CD1c-positive myeloid dendritic cell (primary cell): Measurements from ENCODE around the gene SAMMSON.

ENCODE experiments used
- DNase-seq: peaks from one replicate; pipeline ENCODE4 v3.0.0-alpha.2; 2016; ENCODE audit errors: extremely low spot score

The SAMMSON gene

DNA sequence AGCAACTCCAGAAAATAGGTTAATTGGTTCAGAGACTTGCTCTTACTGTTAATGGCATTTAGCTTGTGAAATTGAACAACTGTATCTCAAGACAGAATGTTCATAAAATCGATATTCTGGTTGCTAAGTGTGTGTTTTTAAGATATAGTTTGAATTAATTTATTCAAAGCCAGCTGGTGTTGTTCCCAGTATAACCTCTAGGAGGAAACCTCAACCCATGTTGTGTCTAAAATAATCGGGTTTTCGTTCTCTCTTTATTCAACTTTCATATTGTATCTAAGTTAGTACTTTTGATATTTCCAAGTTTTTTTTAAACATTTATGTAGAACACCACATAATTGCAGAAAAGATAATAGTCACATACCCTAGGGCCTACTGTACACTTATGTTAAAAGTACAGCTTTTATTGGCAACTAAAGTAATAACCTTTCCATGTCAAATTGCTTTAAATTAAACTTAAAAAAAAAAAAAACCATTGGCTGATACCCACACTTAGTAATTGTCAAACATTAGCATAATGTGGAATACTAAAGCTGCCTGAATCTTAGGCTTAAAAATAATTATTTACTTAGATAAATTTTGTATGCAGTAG, 90.9 kb downstream of the SAMMSON start:
- DNase-seq, result peak; percentile 25

DNA sequence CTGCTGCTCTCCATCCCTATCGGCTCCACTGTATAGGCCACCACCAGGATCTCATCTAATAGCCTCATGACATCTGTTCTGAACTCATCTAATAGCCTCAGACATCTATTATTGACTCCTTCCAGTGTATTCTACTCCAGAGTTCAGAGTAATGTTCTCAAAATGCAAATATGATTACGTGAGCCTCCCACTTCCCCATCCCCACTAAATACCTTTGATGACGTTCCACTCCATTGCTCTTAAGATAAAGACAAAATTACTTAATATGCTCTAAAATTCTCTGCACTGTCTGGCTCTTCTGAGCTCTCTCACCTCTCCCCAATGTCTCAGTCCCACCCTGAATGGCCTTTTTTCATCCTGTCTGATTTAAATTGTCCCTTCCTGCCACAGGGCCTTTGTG, 94.7 kb downstream of the SAMMSON start:
- no peak for DNase-seq

DNA sequence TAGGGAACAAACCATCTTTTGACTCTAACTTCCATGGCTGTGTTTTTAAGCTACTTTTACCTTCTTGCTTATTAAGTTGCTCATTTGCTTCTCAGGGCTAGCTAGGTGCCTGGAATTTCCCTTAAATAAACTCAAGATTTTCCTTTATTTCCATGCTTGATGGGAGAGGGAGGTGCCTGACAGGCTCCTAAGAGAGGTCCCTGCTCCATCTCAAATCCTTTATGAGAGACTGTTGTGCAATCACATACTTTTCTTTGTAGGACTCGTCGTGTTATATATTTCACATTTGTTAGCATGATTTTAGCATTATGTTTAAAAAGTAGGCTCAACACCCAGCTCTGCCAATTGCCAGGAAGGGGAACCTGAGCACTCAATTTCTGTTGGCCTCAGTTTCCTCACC, 95.7 kb downstream of the SAMMSON start:
- DNase-seq, result no peak

DNA sequence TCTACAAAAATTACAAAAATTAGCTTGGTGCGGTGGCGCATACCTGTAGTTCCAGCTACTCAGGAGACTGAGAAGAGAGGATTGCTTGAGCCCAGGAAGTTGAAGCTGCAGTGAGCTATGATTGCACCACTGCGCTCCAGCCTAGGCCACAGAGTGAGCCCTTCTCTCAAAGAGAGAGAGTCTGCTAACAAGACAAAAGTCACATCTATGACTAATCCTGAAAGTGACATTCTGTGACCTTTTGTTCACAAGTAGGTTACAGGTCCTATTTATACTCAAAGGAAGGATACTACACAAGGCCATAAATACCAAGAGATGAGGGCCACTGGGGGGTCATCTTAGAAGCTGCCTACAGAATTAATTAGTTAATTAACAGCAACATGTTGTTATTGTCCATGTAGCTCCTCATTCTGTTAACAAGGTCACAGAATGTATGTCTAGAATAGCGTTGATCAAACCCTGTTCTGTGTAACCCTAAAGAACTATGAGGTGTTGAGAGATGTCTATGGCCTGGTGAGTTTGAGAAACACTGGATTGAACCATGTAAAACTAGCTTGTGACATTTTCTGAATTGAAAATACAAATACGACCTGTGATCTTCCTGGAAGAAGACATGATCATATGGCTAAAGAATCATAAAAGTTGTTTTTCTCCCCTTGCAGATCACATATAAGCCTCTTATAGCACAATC, 97.0 kb downstream of the SAMMSON start:
- no peak for DNase-seq

DNA sequence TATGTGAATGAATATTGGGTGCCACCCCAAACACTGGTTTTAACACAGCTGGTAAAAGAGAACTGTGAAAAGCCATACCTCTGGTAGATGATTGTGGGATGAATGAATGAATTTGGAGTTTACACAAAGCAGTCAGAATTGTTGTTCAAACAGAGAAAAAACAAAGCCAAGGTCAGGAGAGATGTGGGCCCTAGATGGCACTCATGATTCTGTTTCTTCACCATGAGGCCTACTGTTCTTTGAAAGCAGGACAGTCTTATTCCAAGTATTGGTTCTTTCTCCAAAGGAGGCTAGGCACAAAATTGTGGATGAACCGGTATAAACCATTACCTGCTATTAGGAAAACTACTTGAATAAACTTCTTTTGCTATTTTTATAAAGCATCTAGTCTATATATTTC, 97.6 kb downstream of the SAMMSON start:
- no peak for DNase-seq

DNA sequence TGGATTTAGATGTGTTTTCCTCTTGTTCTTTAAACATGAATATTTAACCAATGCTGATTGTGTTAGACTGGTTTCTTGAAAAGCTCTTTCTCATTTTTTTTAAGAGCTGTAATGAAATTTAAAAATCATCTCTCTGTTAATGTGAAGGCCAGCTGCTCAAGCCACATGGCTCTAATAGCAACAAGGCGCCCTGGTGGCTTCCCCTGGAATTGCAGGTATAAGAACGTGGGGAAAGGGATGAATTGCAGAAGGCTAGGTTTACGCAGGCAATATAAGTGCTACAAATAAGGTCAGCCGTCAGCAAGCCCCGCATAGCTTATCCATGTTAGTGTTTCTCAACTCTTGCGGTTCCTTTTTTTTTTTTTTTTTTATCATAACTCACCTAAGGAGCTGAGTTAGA, 108.5 kb downstream of the SAMMSON start:
- peak; percentile 27 for DNase-seq

DNA sequence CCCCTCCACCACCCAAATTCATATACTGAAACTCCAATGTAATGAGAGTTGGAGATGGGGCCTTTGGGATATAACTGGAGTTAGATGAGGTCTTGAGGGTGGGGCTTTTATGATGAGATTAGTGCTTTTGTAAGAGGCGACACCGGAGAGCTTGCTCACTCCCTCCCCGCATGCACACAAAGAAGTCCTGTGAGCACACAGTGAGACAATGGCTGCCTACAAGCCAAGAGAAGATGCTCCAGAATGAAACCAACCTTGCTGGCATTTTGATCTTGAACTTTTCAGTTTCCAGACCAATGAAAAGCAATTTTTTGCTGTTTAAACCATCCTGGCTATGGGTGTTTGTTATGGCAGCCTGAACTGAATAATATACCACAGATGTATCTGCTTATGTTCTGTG, 109.0 kb downstream of the SAMMSON start:
- DNase-seq, result no peak

DNA sequence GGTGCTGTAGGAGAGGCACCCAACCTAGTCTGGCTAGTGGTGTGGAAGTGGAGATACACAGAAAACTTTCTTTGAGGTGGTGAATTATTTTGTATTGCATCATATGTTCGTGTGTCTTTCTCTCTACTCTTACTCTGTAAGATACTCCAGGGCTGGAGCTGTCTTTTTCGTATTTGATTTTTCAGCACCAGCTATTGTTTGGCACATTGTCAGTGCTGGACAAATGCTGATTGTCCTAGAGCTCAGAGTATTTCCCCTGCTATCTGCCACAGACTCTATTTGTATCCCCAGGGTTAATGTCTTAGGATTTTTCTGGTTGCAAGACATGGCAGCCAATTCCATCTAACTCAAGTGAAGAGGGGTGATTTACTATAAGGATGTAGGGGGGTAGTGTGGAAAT, 110.5 kb downstream of the SAMMSON start:
- no peak for DNase-seq

DNA sequence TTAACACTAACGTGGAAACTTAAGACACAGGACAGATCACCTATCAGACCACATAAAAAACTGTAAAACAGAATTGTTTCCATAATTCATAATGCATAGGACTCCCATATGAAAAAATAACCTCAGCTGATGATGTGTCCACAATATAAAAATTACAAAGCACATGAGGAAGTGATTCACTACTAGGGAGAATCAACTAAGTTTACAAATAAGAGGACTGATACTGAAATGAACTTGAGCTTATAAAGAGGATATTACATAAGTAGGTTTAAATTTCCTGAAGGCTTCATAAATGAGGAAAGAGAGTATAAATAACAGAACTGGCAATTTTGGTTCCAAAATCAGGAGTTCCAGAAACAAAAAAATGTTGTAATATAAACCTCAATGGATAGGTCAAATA, 111.9 kb downstream of the SAMMSON start:
- DNase-seq, result no peak

DNA sequence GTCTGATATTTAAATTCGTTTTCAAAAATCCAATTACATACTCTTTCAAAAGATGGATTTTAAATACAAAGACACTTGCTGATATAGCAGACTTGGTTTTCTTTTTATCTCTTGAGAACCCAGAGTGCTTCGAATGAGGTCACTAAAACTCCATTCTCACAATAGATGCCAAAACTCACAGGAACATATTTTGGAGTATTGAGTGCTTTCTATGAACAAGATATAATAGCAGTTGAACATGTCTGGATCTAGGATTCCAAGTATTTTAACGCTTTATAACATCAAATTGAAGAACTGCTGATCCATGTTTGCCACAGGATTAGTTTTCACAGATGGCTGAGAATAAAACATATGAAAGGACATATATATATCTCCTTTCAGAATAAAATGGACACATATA, 113.2 kb downstream of the SAMMSON start:
- DNase-seq, result no peak

DNA sequence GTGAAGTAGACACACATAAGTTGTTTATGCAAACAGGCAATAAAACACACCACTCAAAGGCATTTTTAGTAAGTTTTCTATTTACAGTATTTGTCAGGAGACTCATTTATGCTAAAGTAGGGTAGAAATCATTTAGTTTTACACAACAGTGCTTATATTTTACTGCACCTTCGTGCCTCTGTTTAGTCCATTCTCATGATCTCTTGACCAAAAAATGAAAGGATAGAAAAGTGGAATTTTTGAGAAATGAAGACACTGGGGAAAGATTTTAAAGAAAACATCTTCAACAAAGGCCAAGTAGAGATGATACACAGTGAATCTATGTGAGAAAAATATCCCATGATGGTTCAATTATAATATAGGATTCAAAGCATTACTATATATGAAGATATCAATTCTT, 114.9 kb downstream of the SAMMSON start:
- DNase-seq, result no peak

DNA sequence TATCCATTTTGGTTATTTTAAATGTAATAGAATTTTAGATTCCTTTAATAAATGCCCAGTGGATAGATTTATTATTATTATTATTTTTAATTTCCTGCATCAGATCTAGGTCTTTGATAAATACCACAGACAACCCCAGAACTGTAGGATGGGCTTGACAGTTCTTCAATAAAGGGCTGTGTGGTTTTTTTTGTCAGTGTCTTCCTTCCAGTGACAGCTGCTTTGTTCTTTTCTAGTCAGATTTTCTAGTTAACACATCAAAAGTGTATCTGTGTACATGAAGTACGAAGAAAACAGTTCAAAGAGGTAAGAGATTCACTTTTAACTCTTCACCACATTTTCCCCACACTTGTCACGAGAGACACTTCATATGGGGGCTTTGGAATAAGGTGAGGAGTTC, 120.3 kb downstream of the SAMMSON start:
- DNase-seq, result no peak
